GM21447 (cell line): ENCODE results near the gene PCLAF.
A peak's percentile ranks its signal among the peaks of the same experiment; 100 is the strongest.
"Not testable (repeated sequence)": the region's sequence is repeated elsewhere in the genome, so short reads cannot be mapped to it uniquely, and the experiment has no call there.

ENCODE experiments used
- ATAC-seq: cut with Tn5 transposase; IDR thresholded peaks from one replicate; pipeline ENCODE4 v1.9.1; 2021; ENCODE audit not compliant: unreplicated experiment

Gene PCLAF, protein sequence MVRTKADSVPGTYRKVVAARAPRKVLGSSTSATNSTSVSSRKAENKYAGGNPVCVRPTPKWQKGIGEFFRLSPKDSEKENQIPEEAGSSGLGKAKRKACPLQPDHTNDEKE

GRCh38 chr15:64381000-64381751 lies at the start of gene PCLAF:
PCLAF (minus strand) TSS chr15:64381441; CDS start chr15:64381371, 70 bp downstream.
- ATAC-seq: peak; percentile 94

GRCh38 chr15:64430000-64430735 lies 48.9 kb upstream of the PCLAF start:
- no peak for ATAC-seq

- no peak for ATAC-seq
Measured at GRCh38 chr15:64429448-64429847, 48.2 kb upstream of the PCLAF start.

- no peak for ATAC-seq
Measured at GRCh38 chr15:64426845-64427465, 45.7 kb upstream of the PCLAF start.

- no peak for ATAC-seq
Measured at GRCh38 chr15:64425221-64425620, 44.0 kb upstream of the PCLAF start.

DNA sequence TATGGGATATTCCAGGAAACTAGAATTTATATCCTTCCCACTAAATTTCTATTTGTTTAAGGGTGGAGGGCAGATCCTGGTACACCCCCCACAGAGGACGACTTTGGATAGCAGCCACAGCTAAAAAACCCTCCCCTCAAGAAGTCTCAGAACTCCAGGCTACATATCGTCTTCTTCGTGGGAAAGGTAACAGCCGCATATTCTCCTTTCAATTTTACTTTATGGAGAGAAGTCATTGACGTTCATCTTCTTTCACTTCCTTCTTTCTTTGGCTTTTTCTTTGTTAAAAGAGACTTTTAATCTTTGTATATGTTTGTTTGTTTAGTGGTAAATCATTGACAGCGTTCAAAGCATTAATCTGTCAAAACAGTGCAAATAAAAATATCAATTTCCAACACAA lies 42.7 kb upstream of the PCLAF start:
- ATAC-seq: no peak

DNA sequence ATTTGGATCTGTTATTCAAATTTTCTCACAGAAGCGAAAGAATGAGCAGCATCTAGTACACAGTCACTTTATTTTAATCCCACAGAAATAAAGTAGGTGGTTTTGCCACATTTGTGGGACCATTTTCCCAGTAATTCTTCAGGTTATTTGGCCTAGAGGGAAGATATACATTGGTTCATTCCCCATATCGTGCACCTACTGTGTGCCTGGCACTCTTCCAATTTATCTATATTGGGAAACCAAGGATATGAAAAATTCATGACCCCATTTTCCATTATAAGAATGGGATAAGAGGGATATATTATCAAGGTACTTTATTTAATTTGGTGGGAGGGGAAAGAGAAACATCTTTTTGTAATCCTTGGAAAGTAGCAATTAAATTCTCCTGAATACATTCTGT lies 41.5 kb upstream of the PCLAF start:
- no peak for ATAC-seq

- no peak for ATAC-seq
Measured at GRCh38 chr15:64412216-64412615, 31.0 kb upstream of the PCLAF start.

DNA sequence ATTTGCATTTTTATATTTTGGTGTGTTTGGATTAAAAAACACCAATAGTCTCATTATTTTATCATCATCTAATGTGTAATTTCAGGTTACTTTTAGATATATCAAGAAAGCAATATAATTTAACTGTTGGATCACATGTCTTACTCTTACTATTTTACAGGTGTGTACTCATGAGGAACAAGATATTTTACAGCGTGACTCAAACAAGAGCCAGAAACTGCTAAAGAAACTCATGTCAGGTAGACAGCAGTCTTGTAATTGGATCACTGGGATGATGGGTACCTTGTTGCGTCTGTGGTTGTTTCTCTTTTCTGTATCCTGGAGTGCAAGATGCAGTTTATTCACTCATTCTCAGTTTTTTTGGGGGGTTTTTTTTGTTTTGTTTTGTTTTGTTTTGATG lies 19.3 kb upstream of the PCLAF start:
- no peak for ATAC-seq

DNA sequence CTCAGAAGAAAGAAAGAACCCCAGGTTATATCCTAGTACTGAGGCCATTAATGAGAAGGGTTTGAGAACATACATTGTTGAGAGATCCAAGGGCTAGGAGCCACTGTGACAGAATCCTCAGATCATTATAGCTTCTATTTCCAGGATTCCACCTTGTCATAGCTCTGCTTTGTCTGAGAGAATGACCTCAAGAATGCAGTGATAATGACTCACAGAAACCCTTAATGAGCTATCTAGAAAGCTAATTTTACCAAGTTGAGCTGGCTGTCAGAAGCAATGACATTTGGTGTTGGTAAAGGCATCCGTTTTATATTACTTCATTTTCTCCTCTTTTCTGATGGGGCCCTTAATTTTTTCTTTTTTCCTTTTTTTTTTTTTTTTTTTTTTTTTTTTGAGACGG lies 17.3 kb upstream of the PCLAF start:
- no peak for ATAC-seq

DNA sequence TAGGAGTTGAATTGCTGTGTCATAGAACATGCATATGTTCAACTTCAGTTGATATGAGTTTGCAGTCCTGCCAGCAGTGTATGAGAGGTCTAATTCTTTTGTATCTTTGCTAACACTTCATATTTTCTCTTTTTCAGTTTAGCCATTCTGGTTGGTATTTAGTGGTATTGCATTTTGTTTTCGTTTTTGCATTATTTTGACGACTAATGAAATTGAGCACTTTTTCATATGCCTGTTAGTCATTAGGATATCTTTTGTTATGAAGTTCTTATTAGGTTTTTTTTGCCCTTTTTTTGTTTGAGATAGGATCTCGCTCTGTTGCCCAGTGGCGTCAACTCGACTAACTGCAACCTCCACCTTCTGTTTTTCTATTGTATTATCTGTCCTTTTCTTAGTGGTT lies 15.5 kb upstream of the PCLAF start:
- no peak for ATAC-seq

- not testable (repeated sequence) for ATAC-seq
Measured at GRCh38 chr15:64392471-64392870, 11.2 kb upstream of the PCLAF start.

DNA sequence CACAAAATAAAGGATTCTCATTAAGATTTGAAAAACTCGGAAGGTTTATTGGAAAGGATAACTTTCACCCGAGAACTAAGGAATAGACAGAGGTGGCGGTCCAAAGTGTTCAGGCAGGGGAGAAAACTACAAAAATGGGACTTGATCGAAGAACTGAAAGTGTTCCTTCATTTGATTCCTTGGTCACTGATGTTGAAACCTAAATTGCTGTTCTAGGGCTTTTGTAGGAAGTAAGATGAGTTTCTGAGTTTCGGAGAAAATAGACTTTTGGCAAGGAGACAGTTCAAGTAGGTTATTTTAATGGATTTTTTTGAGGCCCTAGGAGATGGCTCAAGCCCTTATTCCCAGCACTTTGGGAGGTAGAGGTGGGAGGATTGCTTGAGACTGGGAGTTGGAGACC lies 7.8 kb upstream of the PCLAF start:
- no peak for ATAC-seq

GRCh38 chr15:64387562-64388168 lies 6.4 kb upstream of the PCLAF start, which contains the start of gene TRIP4:
TRIP4 (plus strand) TSS chr15:64387836; CDS start chr15:64387864, 28 bp downstream.
- ATAC-seq: peak; percentile 95

DNA sequence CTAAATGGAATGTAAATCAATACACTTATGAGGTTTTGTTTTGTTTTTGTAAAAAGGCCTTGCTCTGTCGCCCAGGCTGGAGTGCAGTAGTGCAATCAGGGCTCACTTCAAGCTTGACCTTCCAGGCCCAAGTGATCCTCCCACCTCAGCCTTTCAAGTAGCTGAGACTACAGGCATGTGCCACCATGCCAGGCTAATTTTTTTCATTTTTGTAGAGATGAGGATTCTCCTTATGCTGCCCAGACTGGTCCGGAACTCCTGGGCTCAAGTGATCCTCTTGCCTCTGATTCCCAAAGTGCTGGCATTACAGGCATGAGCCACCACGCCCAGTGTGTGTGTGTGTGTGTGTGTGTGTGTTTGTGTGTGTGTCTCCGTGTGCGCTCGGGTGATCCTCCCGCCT lies 5.0 kb upstream of the PCLAF start:
- no peak for ATAC-seq

DNA sequence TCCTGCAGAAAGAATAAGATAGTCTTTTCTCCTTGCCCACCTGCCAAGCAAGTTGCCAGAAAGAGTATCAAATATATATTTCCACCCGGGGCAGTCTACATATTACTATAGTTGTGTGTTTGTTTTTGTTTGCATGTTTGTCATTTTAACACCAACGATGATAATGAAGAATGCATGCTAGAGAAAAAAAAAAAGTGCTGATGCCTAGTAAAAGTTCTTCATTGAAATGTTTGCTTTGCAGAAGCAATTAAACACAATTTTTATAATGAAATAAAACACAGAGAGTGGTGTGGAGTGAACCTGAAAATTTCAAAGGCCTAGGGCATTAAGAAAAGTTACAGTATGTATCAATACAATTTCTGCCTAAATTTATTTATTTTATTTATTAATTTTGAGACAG lies 2.5 kb upstream of the PCLAF start:
- no peak for ATAC-seq

DNA sequence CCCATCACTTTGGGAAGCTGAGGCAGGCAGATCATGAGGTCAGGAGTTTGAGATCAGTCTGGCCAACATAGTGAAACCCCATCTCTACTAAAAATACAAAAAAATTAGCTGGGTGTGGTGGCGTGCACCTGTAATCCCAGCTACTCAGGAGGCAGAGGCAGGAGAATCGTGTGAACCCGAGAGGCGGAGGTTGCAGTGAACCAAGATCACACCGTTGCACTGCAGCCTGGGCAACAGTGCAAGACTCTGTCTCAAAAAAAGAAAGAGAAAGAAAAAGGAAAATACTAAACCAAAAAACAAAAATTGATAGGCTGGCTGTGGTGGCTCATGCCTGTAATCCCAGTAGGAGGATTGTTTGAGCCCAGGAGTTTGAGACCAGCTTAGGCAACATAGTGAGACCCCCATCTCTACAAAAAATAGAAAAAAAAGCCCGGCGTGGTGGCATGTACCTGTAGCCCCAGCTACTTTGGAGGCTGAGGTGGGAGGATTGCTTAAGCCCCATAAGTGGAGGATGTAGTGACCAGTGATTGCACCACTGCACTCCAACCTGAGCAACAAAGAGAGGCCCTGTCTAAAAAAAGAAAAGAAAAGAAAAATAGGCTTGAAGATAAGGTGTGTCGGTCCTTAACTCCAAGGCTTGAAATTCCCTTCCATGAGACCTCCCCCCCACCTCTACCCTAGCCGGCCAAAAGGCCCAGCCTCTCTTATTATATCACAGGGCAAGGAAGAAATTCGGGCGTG lies 941 bp downstream of the PCLAF start:
- ATAC-seq: not testable (repeated sequence)

- no peak for ATAC-seq
Measured at GRCh38 chr15:64379216-64379960, 1.9 kb downstream of the PCLAF start.

- ATAC-seq: no peak
Measured at GRCh38 chr15:64373360-64373759, 7.9 kb downstream of the PCLAF start.

- ATAC-seq: not testable (repeated sequence)
Measured at GRCh38 chr15:64371383-64371782, 9.9 kb downstream of the PCLAF start.
